HG03457 (cell line): Measurements from ENCODE around the gene ABCC1.
"Not testable (repeated sequence)": the region's sequence is repeated elsewhere in the genome, so short reads cannot be mapped to it uniquely, and the experiment has no call there.

ENCODE experiments used
- ATAC-seq: cut with Tn5 transposase; IDR thresholded peaks from one replicate; pipeline ENCODE4 v1.9.1; 2021; ENCODE audit warnings: moderate number of reproducible peaks; ENCODE audit not compliant: unreplicated experiment

Gene ABCC1

GRCh38 chr16:16169615-16170014 is 220.2 kb downstream of the ABCC1 start:
- no peak for ATAC-seq

GRCh38 chr16:16171332-16171919 is 222.0 kb downstream of the ABCC1 start:
- ATAC-seq = no peak

GRCh38 chr16:16172991-16173390 is 223.6 kb downstream of the ABCC1 start:
- no peak for ATAC-seq

- ATAC-seq = no peak
Measured at GRCh38 chr16:16175296-16175695, 225.9 kb downstream of the ABCC1 start.

- ATAC-seq = no peak
Measured at GRCh38 chr16:16176328-16176727, 226.9 kb downstream of the ABCC1 start.

- no peak for ATAC-seq
Measured at GRCh38 chr16:16178455-16179162, 229.2 kb downstream of the ABCC1 start.

GRCh38 chr16:16181748-16182147 is 232.3 kb downstream of the ABCC1 start:
- not testable (repeated sequence) for ATAC-seq

GRCh38 chr16:16182918-16183317 is 233.5 kb downstream of the ABCC1 start:
- no peak for ATAC-seq

- ATAC-seq = no peak
Measured at GRCh38 chr16:16183562-16183961, 234.1 kb downstream of the ABCC1 start.

- no peak for ATAC-seq
Measured at GRCh38 chr16:16184594-16184993, 235.2 kb downstream of the ABCC1 start.

- no peak for ATAC-seq
Measured at GRCh38 chr16:16185095-16185494, 235.7 kb downstream of the ABCC1 start.

- ATAC-seq = no peak
Measured at GRCh38 chr16:16186820-16187219, 237.4 kb downstream of the ABCC1 start.

- ATAC-seq = no peak
Measured at GRCh38 chr16:16188827-16189226, 239.4 kb downstream of the ABCC1 start.

- no peak for ATAC-seq
Measured at GRCh38 chr16:16189842-16190241, 240.4 kb downstream of the ABCC1 start.

- ATAC-seq = no peak
Measured at GRCh38 chr16:16190546-16190945, 241.1 kb downstream of the ABCC1 start.

GRCh38 chr16:16190966-16191365 is 241.6 kb downstream of the ABCC1 start:
- not testable (repeated sequence) for ATAC-seq

GRCh38 chr16:16191493-16192167 is 242.2 kb downstream of the ABCC1 start:
- no peak for ATAC-seq
